CD14-positive monocyte (primary cell): ENCODE data around the gene MED7. TPM values are rescaled to one million over a fixed set of nuclear protein-coding genes. Genes with fewer than 3 reads are reported as not detected.

Experiments
- DNase-seq, 3 donors: peaks; one replicate each; pipeline ENCODE4 v3.0.0-alpha.2; 2011 to 2022
- H2AFZ ChIP-seq: 2 replicates; pipeline ENCODE4 v1.6.0; 2012; ENCODE audit warnings: mild to moderate bottlenecking, low read depth, low read length, inconsistent platforms; ENCODE audit not compliant: insufficient read depth, poor library complexity, severe bottlenecking
- H3K27ac ChIP-seq, 2 donors: 1 replicate in 1 of 2; 2 replicates in 1 of 2; pipeline ENCODE4 v1.5.1; 2012 to 2013; ENCODE audit warnings: low read length in 2 of 2, control low read depth in 1 of 2, inconsistent platforms in 1 of 2, low read depth in 1 of 2, mild to moderate bottlenecking in 1 of 2
- H3K27me3 ChIP-seq, 2 donors: one replicate each; pipeline versions ENCODE4 v1.6.0 to v1.6.1; 2011 to 2013; ENCODE audit warnings: low read length in 2 of 2; ENCODE audit not compliant: control insufficient read depth in 2 of 2, insufficient read depth in 2 of 2
- H3K36me3 ChIP-seq, 2 donors: replicated peaks in 1 of 2; 1 replicate in 1 of 2; 2 replicates in 1 of 2; pipeline versions ENCODE4 v1.5.1 to v1.6.1; 2012 to 2013; ENCODE audit warnings: low read length in 2 of 2, control low read depth in 1 of 2, inconsistent platforms in 1 of 2, mild to moderate bottlenecking in 1 of 2; ENCODE audit not compliant: insufficient read depth in 2 of 2, control insufficient read depth in 1 of 2
- H3K4me1 ChIP-seq, 2 donors: 1 replicate in 1 of 2; 2 replicates in 1 of 2; pipeline versions ENCODE4 v1.5.1 to v1.6.1; 2012 to 2013; ENCODE audit warnings: low read length in 2 of 2, control low read depth in 1 of 2, inconsistent platforms in 1 of 2, mild to moderate bottlenecking in 1 of 2, moderate library complexity in 1 of 2; ENCODE audit not compliant: insufficient read depth in 2 of 2, control insufficient read depth in 1 of 2
- H3K4me2 ChIP-seq: replicated peaks from 2 replicates; pipeline ENCODE3; 2012; ENCODE audit warnings: low read length, moderate library complexity, mild to moderate bottlenecking; ENCODE audit not compliant: poor library complexity, severe bottlenecking; ENCODE audit errors: extremely low read depth
- H3K4me3 ChIP-seq, 3 experiments: fragments of 200-600 bp in 1 of 3; sonication (generic) in 1 of 3; replicated peaks in 1 of 3; 1 replicate in 2 of 3; 2 replicates in 1 of 3; pipeline ENCODE4 v1.5.1; 2011 to 2013; ENCODE audit warnings: low read length in 3 of 3, mild to moderate bottlenecking in 3 of 3, control low read depth in 2 of 3, low read depth in 2 of 3, inconsistent platforms in 1 of 3, moderate library complexity in 1 of 3
- H3K79me2 ChIP-seq: 2 replicates; pipeline ENCODE4 v1.6.0; 2012; ENCODE audit warnings: mild to moderate bottlenecking, control low read depth, inconsistent platforms, low read length, moderate library complexity; ENCODE audit not compliant: insufficient read depth
- H3K9ac ChIP-seq: 2 replicates; pipeline ENCODE4 v1.6.0; 2017; ENCODE audit warnings: low read length, mild to moderate bottlenecking; ENCODE audit not compliant: insufficient read depth, poor library complexity, severe bottlenecking
- H3K9me3 ChIP-seq, 2 donors: replicated peaks in 1 of 2; 1 replicate in 1 of 2; 2 replicates in 1 of 2; pipeline versions ENCODE4 v1.5.1 to v1.6.1; 2012 to 2013; ENCODE audit warnings: low read length in 2 of 2, control low read depth in 1 of 2; ENCODE audit not compliant: control insufficient read depth in 1 of 2, insufficient read depth in 1 of 2
- H4K20me1 ChIP-seq: 2 replicates; pipeline ENCODE4 v1.6.0; 2012; ENCODE audit warnings: mild to moderate bottlenecking, low read length, control low read depth, moderate library complexity; ENCODE audit not compliant: insufficient read depth
- H3K27ac Mint-ChIP-seq, 7 donors: one replicate each; pipeline ENCODE4 v1.8.0; 2020; ENCODE audit warnings: mild to moderate bottlenecking in 7 of 7, mixed read lengths in 7 of 7, moderate library complexity in 6 of 7, inconsistent platforms in 2 of 7
- H3K27me3 Mint-ChIP-seq, 3 donors: one replicate each; pipeline ENCODE4 v1.8.0; 2021 to 2022; ENCODE audit warnings: low read depth in 3 of 3, mild to moderate bottlenecking in 3 of 3, mixed read lengths in 3 of 3, moderate library complexity in 3 of 3, inconsistent platforms in 1 of 3
- H3K36me3 Mint-ChIP-seq, 2 donors: one replicate each; pipeline ENCODE4 v1.8.0; 2020; ENCODE audit warnings: mixed read lengths in 2 of 2, inconsistent platforms in 1 of 2, mild to moderate bottlenecking in 1 of 2
- H3K4me1 Mint-ChIP-seq: one replicate; pipeline ENCODE4 v1.8.0; 2020; ENCODE audit warnings: mild to moderate bottlenecking, mixed read lengths
- H3K4me3 Mint-ChIP-seq, 2 donors: one replicate each; pipeline ENCODE4 v1.8.0; 2020; ENCODE audit warnings: mild to moderate bottlenecking in 2 of 2, mixed read lengths in 2 of 2, moderate library complexity in 1 of 2
- H3K9me3 Mint-ChIP-seq, 7 donors: one replicate each; pipeline ENCODE4 v1.8.0; 2020 to 2022; ENCODE audit warnings: mixed read lengths in 7 of 7, mild to moderate bottlenecking in 6 of 7, moderate library complexity in 6 of 7, inconsistent platforms in 2 of 7
- CTCF ChIP-seq: fragments of 200-600 bp; IDR thresholded peaks from one replicate; pipeline ENCODE4 v1.8.0; 2022; ENCODE audit warnings: antibody characterized with exemption, mild to moderate bottlenecking
- WGBS: methylation state at CpG from one replicate; pipeline ENCODE4 v1.1.5; 2013; ENCODE audit warnings: missing lambda C conversion rate; ENCODE audit not compliant: insufficient coverage; 5-methylcytosine and 5-hydroxymethylcytosine counted together
- intact Hi-C, 2 donors: fragments of 100-400 bp; cut with micrococcal nuclease; formaldehyde crosslinking; loops; one replicate each; pipeline versions ENCODE4 v1.15.0 to v1.15.1; 2023
- polyA plus RNA-seq, 3 donors: library from polyadenylated mRNA; depleted of rRNA in 1 of 3; unstranded in 2 of 3; stranded (reverse) in 1 of 3; fragments of 300-500 nt in 2 of 3; fragments of >200 nt in 1 of 3; fragmentation: Illumina TruSeq in 2 of 3; gene quantifications; 1 replicate in 2 of 3; 2 replicates in 1 of 3; pipeline ENCODE4 v1.2.3, GENCODE V29; 2012 to 2021

MED7 gene
- polyA plus RNA-seq, 3 donors = 5.9 to 13.0 (median 11.9) TPM

- Histone ChIP-seq H3K9me3 (no peaks in the 10 kb centered on the region), H4K20me1 (no peaks in the 10 kb centered on the region), H3K9ac (no peak overlapping the region), H3K36me3 (peaks cover 22 to 37% of the 10 kb centered on the region in 2 donors), H3K4me1 (peaks cover 8 to 14% of the 10 kb centered on the region in 2 donors), H3K79me2 (peaks cover 50% of the 10 kb centered on the region), H2AFZ (no peak overlapping the region), H3K27me3 (no peaks in the 10 kb centered on the region), H3K4me3 (no peak overlapping the region), H3K27ac (peak overlapping the region in 1 of 2 donors; percentile 8), H3K4me2 (no peak overlapping the region)
- Mint-ChIP-seq H3K36me3 (peaks cover 33 to 41% of the 10 kb centered on the region in 2 donors), H3K9me3 (peaks cover 0 to 2% (median 0%) of the 10 kb centered on the region in 7 donors), H3K27me3 (no peaks in the 10 kb centered on the region), H3K4me3 (no peak overlapping the region), H3K27ac (peak overlapping the region in 1 of 7 donors; percentile 51), H3K4me1 (peaks cover 32% of the 10 kb centered on the region)
- TF ChIP-seq CTCF = no peak
- no CpG with 5 or more reads among the region's 6 CpGs for WGBS
- intact Hi-C loops = no loop called here
- DNase-seq = no peak
Observed at GRCh38 chr5:157137691-157138090, 5.0 kb downstream of the MED7 start.

DNA sequence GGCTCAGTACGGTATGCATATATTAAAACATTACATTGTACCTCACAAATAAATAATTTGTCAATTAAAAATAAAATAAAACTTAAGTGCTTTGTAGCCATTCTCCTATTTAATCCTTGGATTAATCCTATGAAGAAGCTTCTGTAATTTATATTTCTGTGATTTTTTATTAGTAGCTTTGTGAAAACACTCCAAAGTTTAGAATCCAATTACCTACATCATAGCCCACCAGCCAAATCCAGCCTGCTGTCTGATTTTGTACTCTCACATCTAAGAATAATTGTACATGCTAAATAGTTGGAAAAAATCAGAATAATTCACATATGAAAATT is 10.4 kb downstream of the MED7 start:
- peaks cover 0 to 4% (median 0%) of the 10 kb centered on the region in 3 donors for H3K27me3 Mint-ChIP-seq
- no peak for DNase-seq
- no peaks in the 10 kb centered on the region for H4K20me1 ChIP-seq
- H3K4me2 ChIP-seq = no peak overlapping the region
- H3K4me1 ChIP-seq = peaks cover 0 to 6% of the 10 kb centered on the region in 2 donors
- H3K9me3 Mint-ChIP-seq = peaks cover 0 to 2% (median 0%) of the 10 kb centered on the region in 7 donors
- H3K36me3 Mint-ChIP-seq = peaks cover 8 to 9% of the 10 kb centered on the region in 2 donors
- H2AFZ ChIP-seq = no peak overlapping the region
- peak; percentile 9 for TF ChIP-seq CTCF
- peaks cover 28% of the 10 kb centered on the region for H3K4me1 Mint-ChIP-seq
- H3K4me3 ChIP-seq = no peak overlapping the region
- H3K27me3 ChIP-seq = no peaks in the 10 kb centered on the region
- no peak overlapping the region for H3K27ac ChIP-seq
- H3K79me2 ChIP-seq = peaks cover 3% of the 10 kb centered on the region
- no peak overlapping the region for H3K4me3 Mint-ChIP-seq
- peaks cover 2 to 12% of the 10 kb centered on the region in 2 donors for H3K36me3 ChIP-seq
- no peak overlapping the region for H3K27ac Mint-ChIP-seq
- H3K9me3 ChIP-seq = no peaks in the 10 kb centered on the region
- H3K9ac ChIP-seq = no peak overlapping the region
- intact Hi-C loops = loop anchor here in 1 of 2 donors (5.0 kb wide), 1 partner anchor 45 kb away; no protein-coding TSS in a partner anchor
- no CpG with 5 or more reads among the region's 1 CpG for WGBS
